Pons (tissue), 1 donor: Measurements from ENCODE around the gene SDC4.

Source experiments
- DNase-seq: peaks from one replicate; pipeline ENCODE4 v3.0.0-alpha.2; 2016; ENCODE audit warnings: low spot score

The SDC4 gene

GRCh38 chr20:45343532-45344167, 4.6 kb downstream of the SDC4 start:
- no peak for DNase-seq

- no peak for DNase-seq
These were observed 5.2 kb downstream of the SDC4 start for GRCh38 chr20:45342855-45343531.

GRCh38 chr20:45341939-45342854, 6.0 kb downstream of the SDC4 start:
- peak; percentile 64 for DNase-seq

GRCh38 chr20:45341579-45341938, 6.7 kb downstream of the SDC4 start:
- no peak for DNase-seq

GRCh38 chr20:45340951-45341350, 7.3 kb downstream of the SDC4 start:
- DNase-seq: no peak

- no peak for DNase-seq
These were observed 7.9 kb downstream of the SDC4 start for GRCh38 chr20:45340236-45340847.

GRCh38 chr20:45339799-45340198, 8.4 kb downstream of the SDC4 start:
- no peak for DNase-seq

- DNase-seq: no peak
These were observed 9.1 kb downstream of the SDC4 start for GRCh38 chr20:45339084-45339483.

- DNase-seq: no peak
These were observed 9.8 kb downstream of the SDC4 start for GRCh38 chr20:45338121-45339030.

- no peak for DNase-seq
These were observed 10.7 kb downstream of the SDC4 start for GRCh38 chr20:45337367-45338120.

- DNase-seq: no peak
These were observed 11.5 kb downstream of the SDC4 start for GRCh38 chr20:45336530-45337366.

- DNase-seq: no peak
These were observed 17.7 kb downstream of the SDC4 start for GRCh38 chr20:45330476-45330875.

- DNase-seq: no peak
These were observed 18.5 kb downstream of the SDC4 start for GRCh38 chr20:45329497-45330319.

- DNase-seq: no peak
These were observed 19.8 kb downstream of the SDC4 start for GRCh38 chr20:45328451-45328850.

GRCh38 chr20:45325371-45325770, 22.9 kb downstream of the SDC4 start:
- DNase-seq: no peak

GRCh38 chr20:45323731-45324130, 24.5 kb downstream of the SDC4 start:
- DNase-seq: no peak

GRCh38 chr20:45322952-45323383, 25.3 kb downstream of the SDC4 start:
- DNase-seq: peak; percentile 94

GRCh38 chr20:45320948-45321595, 27.2 kb downstream of the SDC4 start:
- no peak for DNase-seq
